HepG2 (cell line): ENCODE measurements around the gene CDK5RAP1. TPM values are rescaled to one million over a fixed set of nuclear protein-coding genes. Genes with fewer than 3 reads are reported as not detected.

Experiments used
- ATAC-seq: fragments of 200-7000 bp; cut with Tn5 transposase; 3 replicates; pipeline ENCODE4 v1.9.1; 2020; ENCODE audit warnings: mild to moderate bottlenecking, moderate library complexity
- BruUV-seq: library from RNA; stranded (reverse); fragments of 400-500 nt; replicated peaks from 2 replicates; lab custom pipeline; 2021; lab: Mats Ljungman, UMichigan
- CTCF ChIA-PET: fragments of 300-600 bp; formaldehyde crosslinking; extraction: SDS; loops from one replicate; lab custom pipeline; 2021; ENCODE audit warnings: low total read pairs, inconsistent platforms, low intra/inter-chr PET ratio; lab: Yijun Ruan, JAX
- POLR2A ChIA-PET: fragments of 350-600 bp; sonication (Branson Sonifier 250); formaldehyde crosslinking; loops from one replicate; lab custom pipeline; 2020; ENCODE audit warnings: antibody characterized with exemption, inconsistent platforms; lab: Yijun Ruan, JAX
- DNase-seq: peaks from one replicate; pipeline ENCODE4 v3.0.0-alpha.2; 2015; ENCODE audit warnings: low spot score
- FAIRE-seq: peaks from 3 replicates; lab custom pipeline; 2011; peaks lifted over from hg19 to GRCh38; lab: Jason Lieb, UNC
- H2AFZ ChIP-seq: one replicate; pipeline ENCODE4 v1.6.1; 2011; ENCODE audit warnings: low read length, inconsistent platforms
- H3K27ac ChIP-seq: fragments of 300-600 bp; 3 replicates; pipeline ENCODE4 v1.8.0; 2011; ENCODE audit warnings: mixed run types, mild to moderate bottlenecking, mixed read lengths, low read length, inconsistent platforms; ENCODE audit not compliant: insufficient read depth; ENCODE audit errors: extremely low read length
- H3K27me3 ChIP-seq, 2 experiments: fragments of 200-600 bp in 1 of 2; 2 replicates in 1 of 2; 3 replicates in 1 of 2; pipeline versions ENCODE4 v1.6.0 to v1.8.0; 2011; ENCODE audit warnings: low read length in 2 of 2, mild to moderate bottlenecking in 2 of 2, moderate library complexity in 2 of 2, inconsistent platforms in 1 of 2; ENCODE audit not compliant: insufficient read depth in 2 of 2, control insufficient read depth in 1 of 2
- H3K36me3 ChIP-seq, 2 experiments: fragments of 200-600 bp in 1 of 2; replicated peaks in 1 of 2; 2 replicates in 1 of 2; 3 replicates in 1 of 2; pipeline versions ENCODE4 v1.5.1 to v1.8.0; 2011; ENCODE audit warnings: low read length in 2 of 2, inconsistent platforms in 1 of 2; ENCODE audit not compliant: insufficient read depth in 2 of 2, control insufficient read depth in 1 of 2
- H3K4me1 ChIP-seq: 2 replicates; pipeline ENCODE4 v1.5.1; 2012; ENCODE audit warnings: low read length, inconsistent platforms; ENCODE audit not compliant: insufficient read depth
- H3K4me2 ChIP-seq: 2 replicates; pipeline ENCODE4 v1.6.0; 2011; ENCODE audit warnings: low read depth, low read length, inconsistent platforms
- H3K4me3 ChIP-seq, 3 experiments: fragments of 200-600 bp in 1 of 3; sonication (generic), shearing (Covaris generic) in 1 of 3; replicated peaks in 1 of 3; 2 replicates each; pipeline ENCODE4 v1.5.1; 2011 to 2016; ENCODE audit warnings: low read length in 3 of 3, inconsistent platforms in 2 of 3, low read depth in 2 of 3, mild to moderate bottlenecking in 2 of 3, control low read depth in 1 of 3, mixed read lengths in 1 of 3; ENCODE audit not compliant: insufficient read depth in 1 of 3
- H3K79me2 ChIP-seq: one replicate; pipeline ENCODE4 v1.6.1; 2011; ENCODE audit warnings: low read length, inconsistent platforms; ENCODE audit not compliant: insufficient read depth
- H3K9ac ChIP-seq: 2 replicates; pipeline ENCODE4 v1.6.0; 2011; ENCODE audit warnings: mild to moderate bottlenecking, low read depth, low read length, inconsistent platforms; ENCODE audit not compliant: insufficient read depth
- H3K9me3 ChIP-seq: 2 replicates; pipeline ENCODE4 v1.5.1; 2012; ENCODE audit warnings: mild to moderate bottlenecking, low read length
- H4K20me1 ChIP-seq: 2 replicates; pipeline ENCODE4 v1.6.0; 2011; ENCODE audit warnings: inconsistent platforms, mild to moderate bottlenecking, low read length, moderate library complexity; ENCODE audit not compliant: insufficient read depth
- CBX1 ChIP-seq: IDR thresholded peaks from one replicate; pipeline ENCODE4 v1.6.1; 2016; ENCODE audit warnings: antibody characterized with exemption, low read depth
- E2F5 ChIP-seq: sonication (generic); formaldehyde crosslinking; conservative IDR thresholded peaks from 2 replicates; pipeline ENCODE4 v1.4.0; 2020; ENCODE audit warnings: missing genetic modification reagents
- PREB ChIP-seq: sonication (generic); formaldehyde crosslinking; IDR thresholded peaks from 2 replicates; pipeline ENCODE4 v1.4.0; 2020; ENCODE audit warnings: missing genetic modification reagents
- ZC3H13 ChIP-seq: sonication (generic); formaldehyde crosslinking; IDR thresholded peaks from 2 replicates; pipeline ENCODE4 v1.8.1; 2023; ENCODE audit warnings: mild to moderate bottlenecking, missing genetic modification reagents, moderate library complexity
- ZNF331 ChIP-seq: sonication (generic); formaldehyde crosslinking; IDR thresholded peaks from 2 replicates; pipeline ENCODE4 v1.4.0; 2020; ENCODE audit warnings: missing genetic modification reagents
- ZNF569 ChIP-seq: sonication (generic); formaldehyde crosslinking; IDR thresholded peaks from 2 replicates; pipeline ENCODE4 v1.5.0; 2020; ENCODE audit warnings: mild to moderate bottlenecking, missing genetic modification reagents, moderate library complexity, borderline replicate concordance
- WGBS: methylation state at CpG from one replicate; pipeline ENCODE4 v1.1.6; 2017; ENCODE audit warnings: low lambda C conversion rate; 5-methylcytosine and 5-hydroxymethylcytosine counted together
- in situ Hi-C: cut with HindIII; loops from 2 replicates; pipeline ENCODE4 v1.10.0; 2017; ENCODE audit warnings: low pct_unique_long_range_greater_than_20kb; ENCODE audit not compliant: extremely low pct_ligation_motif_present
- intact Hi-C: fragments of 100-400 bp; cut with micrococcal nuclease; formaldehyde crosslinking; loops from one replicate; pipeline ENCODE4 v1.10.0; 2022; ENCODE audit not compliant: unreplicated experiment
- polyA plus RNA-seq, 8 experiments: library from polyadenylated mRNA; depleted of rRNA in 3 of 8; stranded (reverse) in 7 of 8; unstranded in 1 of 8; fragments of >200 nt; fragmentation: Illumina TruSeq in 4 of 8; extraction: Trizol in 4 of 8; gene quantifications; 2 replicates each; pipeline versions ENCODE4 v1.2.1 to v1.2.3, GENCODE V29; 2011 to 2016; ENCODE audit warnings: low read depth in 4 of 8, missing spikeins in 1 of 8, mixed read lengths in 1 of 8; ENCODE audit not compliant: insufficient read depth in 1 of 8
- total RNA-seq, 5 experiments: library from RNA; depleted of rRNA; stranded (reverse); fragments of >200 nt; fragmentation: Illumina TruSeq; extraction: Trizol; gene quantifications; 2 replicates each; pipeline ENCODE4 v1.2.3, GENCODE V29; 2016; ENCODE audit warnings: low read depth in 1 of 5
- TF ChIP-seq, protein P1 (sequence below): sonication (generic); formaldehyde crosslinking; IDR thresholded peaks from 2 replicates; pipeline ENCODE4 v1.8.0; 2023; ENCODE audit warnings: mild to moderate bottlenecking, missing genetic modification reagents

Gene CDK5RAP1
- total and polyA plus RNA-seq, 2 of the 13 experiments (the other 11 are each of a cell fraction or from before 2014, with no cell fraction given), result 53.6 to 98.2 TPM

- CTCF ChIA-PET, result no interaction called here
- H3K27ac ChIP-seq, result no peak overlapping the region
- POLR2A ChIA-PET, result interaction anchor here (0.6 to 1.6 kb wide), 3 partner anchors 17 to 18 kb away, joined by 3 to 4 read pairs (median 4); partner anchors contain the start of gene CDK5RAP1
- no peaks in the 10 kb centered on the region for H3K9me3 ChIP-seq
- H3K4me1 ChIP-seq, result no peaks in the 10 kb centered on the region
- H2AFZ ChIP-seq, result no peak overlapping the region
- no TSS peak for BruUV-seq
- H3K36me3 ChIP-seq, result peaks cover 0 to 4% of the 10 kb centered on the region in 2 experiments; a peak in 1 of 5 replicates
- 88% methylated on average over 7 of the region's 7 CpGs for whole genome bisulfite sequencing
- H3K4me3 ChIP-seq, result no peak overlapping the region
- H3K27me3 ChIP-seq, result no peaks in the 10 kb centered on the region
- TF ChIP-seq, protein P1, sequence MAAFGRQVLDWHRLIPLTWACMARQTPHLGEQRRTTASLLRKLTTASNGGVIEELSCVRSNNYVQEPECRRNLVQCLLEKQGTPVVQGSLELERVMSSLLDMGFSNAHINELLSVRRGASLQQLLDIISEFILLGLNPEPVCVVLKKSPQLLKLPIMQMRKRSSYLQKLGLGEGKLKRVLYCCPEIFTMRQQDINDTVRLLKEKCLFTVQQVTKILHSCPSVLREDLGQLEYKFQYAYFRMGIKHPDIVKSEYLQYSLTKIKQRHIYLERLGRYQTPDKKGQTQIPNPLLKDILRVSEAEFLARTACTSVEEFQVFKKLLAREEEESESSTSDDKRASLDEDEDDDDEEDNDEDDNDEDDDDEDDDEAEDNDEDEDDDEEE (CRISPR knock-in tag), result no peak
- TF ChIP-seq E2F5 (CRISPR knock-in tag) (no peak), PREB (CRISPR knock-in tag) (no peak), ZC3H13 (CRISPR knock-in tag) (0 out of 2 replicates have a peak, but pooled peaks have one; percentile 27), CBX1 (no peak), ZNF569 (CRISPR knock-in tag) (no peak), ZNF331 (CRISPR knock-in tag) (no peak)
- H3K4me2 ChIP-seq, result no peak overlapping the region
- intact Hi-C loops (no loop called here), in situ Hi-C loops (no loop called here)
- ATAC-seq, result no peak
- no peak for DNase-seq
- H3K79me2 ChIP-seq, result no peaks in the 10 kb centered on the region
- FAIRE-seq, result peak; percentile 46
- H3K9ac ChIP-seq, result no peak overlapping the region
- no peaks in the 10 kb centered on the region for H4K20me1 ChIP-seq
Observed at GRCh38 chr20:33419140-33419974, 18.0 kb upstream of the CDK5RAP1 start.
